Endothelial cell of umbilical vein (primary cell): ENCODE measurements around the gene FMN2.

Experiments
- CTCF ChIP-seq, 2 donors: IDR thresholded peaks; 1 replicate in 1 of 2; 2 replicates in 1 of 2; pipeline ENCODE4 v1.5.1; 2011; ENCODE audit warnings: low read length in 2 of 2, mild to moderate bottlenecking in 2 of 2, moderate library complexity in 2 of 2, control low read depth in 1 of 2, inconsistent platforms in 1 of 2, low read depth in 1 of 2; ENCODE audit not compliant: insufficient read depth in 1 of 2; ENCODE audit errors: extremely low read depth in 1 of 2
- EZH2 ChIP-seq: IDR thresholded peaks from 2 replicates; pipeline ENCODE4 v1.6.1; 2012; ENCODE audit warnings: borderline replicate concordance, low read depth, mild to moderate bottlenecking, moderate library complexity, low read length, inconsistent platforms; ENCODE audit not compliant: severe bottlenecking
- JUN ChIP-seq: IDR thresholded peaks from 2 replicates; pipeline ENCODE4 v1.6.1; 2011; ENCODE audit warnings: borderline replicate concordance, low read depth; ENCODE audit not compliant: insufficient read length, insufficient read depth
- MAX ChIP-seq: IDR thresholded peaks from 2 replicates; pipeline ENCODE4 v1.6.1; 2011; ENCODE audit not compliant: insufficient read depth, insufficient read length
- MYC ChIP-seq: IDR thresholded peaks from one replicate; pipeline ENCODE4 v1.6.1; 2011; ENCODE audit warnings: mild to moderate bottlenecking, low read depth, low read length
- POLR2A ChIP-seq: IDR thresholded peaks from 2 replicates; pipeline ENCODE4 v1.6.1; 2012; ENCODE audit warnings: low read depth, mild to moderate bottlenecking, control low read depth, low read length
- POLR2AphosphoS5 ChIP-seq: IDR thresholded peaks from 2 replicates; pipeline ENCODE4 v1.6.1; 2012; ENCODE audit warnings: low read depth, mild to moderate bottlenecking, control low read depth, low read length, moderate library complexity; ENCODE audit not compliant: insufficient read depth

GRCh38 chr1:240320659-240321058 is 229.0 kb downstream of the FMN2 start:
- TF ChIP-seq MAX (no peak), POLR2AphosphoS5 (no peak), CTCF (IDR thresholded peaks at IDR 0.05; ENCODE audit: extremely low read depth in 1 of 2, insufficient read depth in 1 of 2, low read depth in 1 of 2, low read length in 2 of 2) (no peak), POLR2A (no peak), MYC (no peak), EZH2 (no peak), JUN (no peak)
